ENCODE measurements around the gene CD109. TPM values are rescaled to one million over a fixed set of nuclear protein-coding genes. Genes with fewer than 3 reads are reported as not detected.
"Not testable (repeated sequence)": the region's sequence is repeated elsewhere in the genome, so short reads cannot be mapped to it uniquely, and the experiment has no call there.

CD109 gene
- total RNA-seq = 60.2 TPM

DNA sequence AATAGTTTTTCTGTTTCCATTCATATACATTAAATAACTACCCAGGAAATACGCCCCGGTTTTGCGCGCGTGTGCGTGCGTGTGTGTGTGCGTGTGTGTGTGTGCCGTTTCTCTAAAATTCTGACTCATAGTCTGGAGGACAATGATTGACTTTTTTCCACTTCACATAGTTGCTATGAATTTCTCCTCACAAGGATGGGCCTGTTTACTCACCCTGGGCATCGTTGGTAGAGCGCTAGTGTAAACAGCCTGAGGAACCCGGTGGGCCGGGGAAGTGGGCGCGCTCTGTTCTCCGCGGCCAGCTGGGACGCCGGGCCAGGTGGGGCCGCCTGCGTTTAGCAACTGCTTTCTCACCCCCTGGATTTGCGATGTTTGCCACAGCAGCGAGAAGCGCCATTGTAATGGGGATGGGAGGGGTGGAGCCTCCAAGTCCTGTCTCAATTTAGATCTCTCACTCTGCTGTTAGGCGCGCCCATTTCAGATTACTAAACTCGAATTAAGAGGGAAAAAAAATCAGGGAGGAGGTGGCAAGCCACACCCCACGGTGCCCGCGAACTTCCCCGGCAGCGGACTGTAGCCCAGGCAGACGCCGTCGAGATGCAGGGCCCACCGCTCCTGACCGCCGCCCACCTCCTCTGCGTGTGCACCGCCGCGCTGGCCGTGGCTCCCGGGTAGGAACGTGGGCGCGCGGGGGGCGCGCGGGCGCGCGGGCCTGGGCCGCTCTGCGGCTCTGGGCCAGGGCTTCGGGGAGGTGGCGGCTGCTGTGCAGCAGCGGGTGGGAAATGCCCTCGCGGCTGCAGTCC, at the start of gene CD109:
TSS of gene CD109 (plus strand) at position 585 of the 803 bp plus-strand sequence. CDS start at position 598, 13 bp downstream.
- ATAC-seq = peak; percentile 83

- no peak for ATAC-seq
These were observed 47.8 kb upstream of the CD109 start for GRCh38 chr6:73648166-73648565.

DNA sequence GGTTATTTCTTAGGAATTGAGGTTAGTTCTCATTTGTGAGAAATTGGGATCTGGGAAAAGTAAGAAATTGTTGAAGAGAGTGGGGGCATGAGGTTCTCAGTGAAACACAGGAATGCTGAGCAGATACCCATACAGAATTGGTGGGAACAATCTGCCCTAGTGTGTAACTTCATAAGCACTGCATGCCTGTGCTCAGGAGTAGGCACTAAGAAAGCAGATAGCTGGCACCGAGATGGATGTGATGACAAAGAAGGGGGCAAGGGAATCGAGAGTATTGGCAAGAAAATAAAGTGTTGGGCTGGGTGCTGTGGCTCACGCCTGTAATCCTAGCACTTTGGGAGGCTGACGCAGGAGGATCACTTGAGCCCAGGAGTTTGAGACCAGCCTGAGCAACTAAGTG, 46.2 kb upstream of the CD109 start:
- ATAC-seq = no peak

- peak; percentile 55 for ATAC-seq
These were observed 43.1 kb upstream of the CD109 start for GRCh38 chr6:73652637-73653570.

GRCh38 chr6:73653571-73654424, 42.2 kb upstream of the CD109 start, which contains the start of gene SLC17A5:
SLC17A5 (minus strand) TSS chr6:73653992; CDS start chr6:73653886, 106 bp downstream.
- ATAC-seq = peak; percentile 98

GRCh38 chr6:73655341-73655917, 40.6 kb upstream of the CD109 start:
- ATAC-seq = no peak

- ATAC-seq = no peak
These were observed 39.4 kb upstream of the CD109 start for GRCh38 chr6:73656531-73657145.

DNA sequence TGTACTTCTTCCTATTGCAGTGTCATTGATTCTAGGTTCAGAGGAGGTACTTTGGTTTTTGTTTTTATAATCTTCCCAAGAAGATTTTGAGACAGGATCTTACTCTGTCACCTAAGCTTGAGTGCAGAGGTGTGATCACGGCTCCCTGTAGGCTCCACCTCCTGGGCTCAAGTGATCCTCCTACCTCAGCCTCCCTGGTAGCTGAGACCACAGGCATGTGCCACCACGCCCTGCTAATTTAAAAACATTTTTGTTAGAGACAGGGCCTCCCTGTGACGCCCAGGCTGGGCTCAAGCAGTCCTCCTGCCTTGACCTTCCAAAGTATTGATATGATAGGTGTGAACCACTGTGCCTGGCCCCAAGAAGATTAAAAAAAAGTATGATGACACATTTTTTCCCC, 38.8 kb upstream of the CD109 start:
- no peak for ATAC-seq

DNA sequence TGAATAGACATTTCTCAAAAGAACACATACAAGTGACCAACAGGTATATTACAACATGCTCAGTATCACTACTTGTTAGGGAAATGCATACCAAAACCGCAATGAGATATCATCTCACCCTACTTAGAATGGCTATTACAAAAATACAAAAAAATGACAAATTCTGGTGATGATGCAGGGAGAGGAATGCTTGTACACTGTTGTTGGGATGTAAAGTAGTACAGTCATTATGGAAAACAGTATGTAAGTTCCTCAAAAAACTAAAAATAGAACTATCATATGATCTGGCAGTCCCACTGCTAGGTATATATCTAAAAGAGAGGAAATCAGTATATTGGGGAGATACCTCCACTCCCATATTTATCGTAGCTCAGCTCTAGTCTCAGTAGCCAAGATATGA, 31.3 kb upstream of the CD109 start:
- no peak for ATAC-seq

DNA sequence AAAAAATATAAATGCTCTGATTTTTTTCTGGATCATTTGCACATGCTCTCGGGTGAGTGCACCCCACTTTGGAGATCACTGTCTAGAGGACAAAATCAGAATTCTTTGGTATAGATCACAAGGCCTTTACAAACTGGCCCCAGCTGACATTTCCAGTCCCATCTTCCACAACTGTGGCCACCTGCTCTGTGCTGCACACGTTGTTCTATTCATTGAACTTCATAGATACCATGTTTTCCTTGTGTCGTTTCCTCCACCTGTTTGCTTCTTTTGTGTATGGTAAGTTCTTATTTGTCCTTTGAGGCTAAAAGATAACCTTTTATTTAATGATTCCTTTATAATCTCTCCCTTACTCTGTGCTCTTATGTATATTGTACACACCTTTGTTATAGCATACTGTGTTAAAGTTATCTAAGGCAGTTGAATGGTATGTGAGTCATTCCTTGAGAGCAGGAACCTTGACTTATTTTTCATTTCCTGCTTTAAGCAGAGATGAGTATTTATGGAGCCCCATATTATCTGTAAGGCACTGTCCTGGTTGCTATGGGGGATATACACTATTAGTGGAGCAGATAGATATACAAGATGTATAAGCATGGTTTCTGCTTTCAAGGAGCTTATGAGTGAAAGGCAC, 30.2 kb upstream of the CD109 start:
- ATAC-seq = peak; percentile 88

GRCh38 chr6:73666393-73666792, 29.6 kb upstream of the CD109 start:
- no peak for ATAC-seq

DNA sequence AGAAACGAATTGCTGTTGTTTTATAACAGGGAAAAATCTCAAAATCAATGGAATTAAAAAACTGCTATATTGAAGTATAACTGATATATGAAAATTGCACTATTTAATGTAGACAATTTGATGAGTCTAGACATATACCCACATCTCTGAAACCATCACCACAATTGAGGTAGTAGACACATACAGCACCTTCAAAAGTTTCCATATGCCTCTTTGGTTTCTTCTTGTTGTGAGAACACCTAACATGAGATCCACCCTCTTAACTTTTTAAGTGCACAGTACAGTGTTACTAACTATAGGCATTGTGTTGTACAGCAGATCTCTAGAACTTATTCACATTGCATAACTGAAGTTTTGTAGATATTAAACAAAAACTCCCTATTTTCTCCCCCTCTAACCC, 28.2 kb upstream of the CD109 start:
- ATAC-seq = no peak

DNA sequence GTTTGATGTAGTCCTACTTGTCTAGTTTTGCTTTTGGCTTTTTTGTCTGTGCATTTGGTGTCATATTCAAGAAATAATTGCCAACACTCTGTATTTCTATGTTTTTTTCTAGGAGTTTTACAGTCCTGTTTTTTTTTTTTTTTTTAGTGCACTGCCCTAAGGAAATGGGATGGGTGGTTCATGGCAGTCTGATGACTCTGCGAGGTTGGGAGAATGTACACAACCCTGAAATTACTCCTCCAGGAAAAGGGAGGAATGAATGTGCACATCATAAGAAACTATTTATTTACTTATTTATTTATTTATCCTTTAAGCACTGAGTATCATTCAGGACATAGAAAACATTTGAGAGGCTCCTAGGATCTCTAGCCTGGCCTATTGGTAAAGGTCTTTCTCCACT, 27.0 kb upstream of the CD109 start:
- ATAC-seq = no peak

DNA sequence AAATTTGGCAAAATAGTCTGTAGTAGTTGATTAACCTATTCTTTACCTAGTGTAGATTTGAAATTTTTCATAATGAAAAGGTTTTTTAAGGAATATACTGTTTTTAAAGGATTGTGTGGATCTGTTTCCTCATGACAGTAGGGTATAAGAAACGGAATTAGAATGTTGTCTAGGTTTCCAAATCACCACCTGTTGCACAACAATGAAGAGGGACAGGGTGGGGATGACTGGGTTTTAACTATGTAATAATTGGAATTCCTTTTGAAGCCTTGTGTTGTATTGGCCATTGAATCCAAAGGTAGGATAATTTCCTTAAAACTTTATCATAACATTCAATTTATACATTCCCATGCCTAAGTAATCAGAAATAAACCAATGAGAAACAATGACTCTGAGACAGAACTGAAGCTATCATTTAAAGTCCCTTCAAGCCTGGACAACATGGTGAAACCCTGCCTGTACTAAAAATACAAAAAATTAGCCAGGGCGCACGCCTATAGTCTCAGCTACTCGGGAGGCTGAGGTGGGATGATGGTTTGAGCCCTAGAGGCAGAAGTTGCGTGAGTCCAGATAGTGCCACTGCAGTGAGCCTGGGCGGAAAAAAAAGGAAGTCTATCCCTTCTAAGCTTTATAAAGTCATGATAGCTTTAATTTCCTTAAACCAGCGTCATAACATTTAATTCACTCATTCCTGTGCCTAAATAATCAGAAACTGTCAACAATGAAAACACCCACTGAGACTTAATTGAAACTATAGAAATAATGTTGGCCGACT, 23.9 kb upstream of the CD109 start:
- ATAC-seq = no peak

- peak; percentile 92 for ATAC-seq
These were observed 20.4 kb upstream of the CD109 start for GRCh38 chr6:73675466-73676098.

- no peak for ATAC-seq
These were observed 17.0 kb upstream of the CD109 start for GRCh38 chr6:73679009-73679408.

DNA sequence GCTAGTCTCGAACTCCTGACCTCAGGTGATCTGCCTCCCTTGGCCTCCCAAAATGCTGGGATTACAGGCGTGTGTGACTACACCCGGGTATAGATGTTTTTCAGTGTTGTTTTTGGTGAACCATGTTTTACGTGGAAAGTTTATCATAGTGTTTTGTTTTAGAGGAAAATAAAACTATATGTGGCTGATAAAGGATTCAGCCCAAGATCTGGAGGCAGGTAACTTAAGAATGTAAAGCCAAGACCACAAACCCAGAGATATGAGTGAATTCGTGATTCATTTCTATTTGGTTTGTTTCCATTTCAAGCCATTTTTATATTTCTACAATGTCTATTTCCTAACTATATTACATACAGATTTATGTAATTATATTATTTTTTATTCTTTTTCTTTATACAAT, 16.2 kb upstream of the CD109 start:
- ATAC-seq = not testable (repeated sequence)

DNA sequence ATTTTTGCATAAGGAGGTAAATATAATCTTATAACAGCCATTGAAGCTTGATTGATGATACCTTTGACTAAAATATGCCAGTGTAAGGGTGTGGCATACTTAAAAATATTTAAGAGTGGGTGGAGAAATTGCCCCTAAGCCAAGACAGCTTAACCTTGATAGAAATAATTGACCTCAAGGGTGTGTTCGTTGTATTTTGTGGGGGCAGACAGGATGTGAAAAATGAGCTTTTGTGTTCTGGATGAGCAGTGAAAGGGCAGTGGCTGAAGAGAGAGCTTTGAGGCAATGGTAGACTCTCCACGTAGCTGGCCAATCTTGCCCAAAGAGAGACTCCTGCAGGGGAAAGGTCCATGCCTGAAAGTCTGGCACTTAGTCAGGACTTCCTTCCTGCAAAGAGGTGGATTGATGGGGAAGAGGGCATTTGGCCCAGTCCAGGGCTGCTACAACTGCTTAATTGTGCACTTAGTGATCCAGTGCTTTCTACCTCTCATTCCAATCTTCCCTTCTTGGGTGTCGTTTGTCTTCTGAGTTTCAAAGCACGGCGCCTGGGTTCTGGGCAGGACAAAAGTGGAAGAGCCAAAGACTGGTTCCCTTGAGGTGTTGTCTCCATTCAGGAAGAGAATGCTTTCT, 15.6 kb upstream of the CD109 start:
- ATAC-seq = no peak

DNA sequence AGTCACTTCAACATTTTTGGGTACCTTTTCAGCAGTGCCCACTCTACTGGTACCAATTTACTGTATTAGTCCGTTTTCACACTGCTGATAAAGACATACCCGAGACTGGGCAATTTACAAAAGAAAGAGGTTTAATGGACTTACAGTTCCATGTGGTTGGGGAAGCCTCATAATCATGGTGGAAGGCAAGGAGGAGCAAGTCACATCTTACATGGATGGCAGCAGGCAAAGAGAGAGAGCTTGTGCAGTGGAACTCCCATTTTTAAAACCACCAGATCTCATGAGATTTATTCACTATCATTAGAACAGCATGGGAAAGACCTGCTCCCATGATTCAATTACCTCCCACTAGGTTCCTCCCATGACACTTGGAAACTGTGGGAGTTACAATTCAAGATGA, 12.4 kb upstream of the CD109 start:
- not testable (repeated sequence) for ATAC-seq
